ENCODE measurements around the gene MPRIP. TPM values are rescaled to one million over a fixed set of nuclear protein-coding genes. Genes with fewer than 3 reads are reported as not detected.

The MPRIP gene
- total RNA-seq, 1 experiment from 2014 or later: 258 TPM

- no TSS peak for BruUV-seq (replicated peaks)
- H3K4me1 ChIP-seq (ENCODE audit: control insufficient read depth in 1 of 2, insufficient read depth in 2 of 2, low read length in 2 of 2): no peaks in the 10 kb centered on the region
- POLR2A ChIA-PET: no interaction called here
- H4K20me1 ChIP-seq (ENCODE audit: insufficient read depth): no peaks in the 10 kb centered on the region
- H3K4me2 ChIP-seq (ENCODE audit: low read length): no peak overlapping the region
- DNase-seq (ENCODE audit: low read depth, low spot score) (no peak), ATAC-seq (no peak)
- H3K27ac ChIP-seq (ENCODE audit: low read depth, low read length): no peak overlapping the region
- RAD21 ChIA-PET (ENCODE audit: low non-redundant PET in 1 of 2, low total read pairs in 2 of 2, uncharacterized antibody in 2 of 2, unreplicated experiment in 2 of 2): no interaction called here
- no peak overlapping the region for H3K9ac ChIP-seq (ENCODE audit: low read length)
- H3K36me3 ChIP-seq (ENCODE audit: control insufficient read depth in 1 of 2, insufficient read depth in 2 of 2, low read length in 2 of 2): peaks cover 9 to 23% of the 10 kb centered on the region in 2 experiments
- H3K9me3 ChIP-seq (ENCODE audit: control insufficient read depth in 1 of 2, insufficient read depth in 1 of 2, low read depth in 1 of 2, low read length in 2 of 2): no peaks in the 10 kb centered on the region
- peaks cover 25% of the 10 kb centered on the region; the same call in 1 of the 2 replicates for H3K79me2 ChIP-seq (ENCODE audit: insufficient read depth, low read length)
- H3K9me2 ChIP-seq (ENCODE audit: insufficient read depth): no peaks in the 10 kb centered on the region
- CTCF ChIA-PET: no interaction called here
- TF ChIP-seq CEBPB (IDR thresholded peaks at IDR 0.05; ENCODE audit: low read depth) (no peak), ATF3 (IDR thresholded peaks at IDR 0.05) (no peak), SIN3A (IDR thresholded peaks at IDR 0.05; ENCODE audit: low read depth) (no peak), RAD21 (IDR thresholded peaks at IDR 0.05; ENCODE audit: low read depth) (no peak), JUND (IDR thresholded peaks at IDR 0.05) (no peak), EGR1 (IDR thresholded peaks at IDR 0.05; ENCODE audit: low read depth) (no peak), POLR2AphosphoS5 (IDR thresholded peaks at IDR 0.05; ENCODE audit: low read depth, low read length) (no peak), ZFX (IDR thresholded peaks at IDR 0.05) (no peak), TCF7L2 (IDR thresholded peaks at IDR 0.05; ENCODE audit: borderline replicate concordance, extremely low read depth, insufficient read depth, insufficient read length) (no peak), POLR2A (IDR thresholded peaks at IDR 0.05; ENCODE audit: borderline replicate concordance, extremely low read depth, insufficient read depth, insufficient read length) (no peak), FOSL1 (IDR thresholded peaks at IDR 0.05; ENCODE audit: low read depth) (no peak), SP1 (IDR thresholded peaks at IDR 0.05; ENCODE audit: low read depth) (no peak)
- TF ChIP-seq, protein P1, sequence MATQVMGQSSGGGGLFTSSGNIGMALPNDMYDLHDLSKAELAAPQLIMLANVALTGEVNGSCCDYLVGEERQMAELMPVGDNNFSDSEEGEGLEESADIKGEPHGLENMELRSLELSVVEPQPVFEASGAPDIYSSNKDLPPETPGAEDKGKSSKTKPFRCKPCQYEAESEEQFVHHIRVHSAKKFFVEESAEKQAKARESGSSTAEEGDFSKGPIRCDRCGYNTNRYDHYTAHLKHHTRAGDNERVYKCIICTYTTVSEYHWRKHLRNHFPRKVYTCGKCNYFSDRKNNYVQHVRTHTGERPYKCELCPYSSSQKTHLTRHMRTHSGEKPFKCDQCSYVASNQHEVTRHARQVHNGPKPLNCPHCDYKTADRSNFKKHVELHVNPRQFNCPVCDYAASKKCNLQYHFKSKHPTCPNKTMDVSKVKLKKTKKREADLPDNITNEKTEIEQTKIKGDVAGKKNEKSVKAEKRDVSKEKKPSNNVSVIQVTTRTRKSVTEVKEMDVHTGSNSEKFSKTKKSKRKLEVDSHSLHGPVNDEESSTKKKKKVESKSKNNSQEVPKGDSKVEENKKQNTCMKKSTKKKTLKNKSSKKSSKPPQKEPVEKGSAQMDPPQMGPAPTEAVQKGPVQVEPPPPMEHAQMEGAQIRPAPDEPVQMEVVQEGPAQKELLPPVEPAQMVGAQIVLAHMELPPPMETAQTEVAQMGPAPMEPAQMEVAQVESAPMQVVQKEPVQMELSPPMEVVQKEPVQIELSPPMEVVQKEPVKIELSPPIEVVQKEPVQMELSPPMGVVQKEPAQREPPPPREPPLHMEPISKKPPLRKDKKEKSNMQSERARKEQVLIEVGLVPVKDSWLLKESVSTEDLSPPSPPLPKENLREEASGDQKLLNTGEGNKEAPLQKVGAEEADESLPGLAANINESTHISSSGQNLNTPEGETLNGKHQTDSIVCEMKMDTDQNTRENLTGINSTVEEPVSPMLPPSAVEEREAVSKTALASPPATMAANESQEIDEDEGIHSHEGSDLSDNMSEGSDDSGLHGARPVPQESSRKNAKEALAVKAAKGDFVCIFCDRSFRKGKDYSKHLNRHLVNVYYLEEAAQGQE (IDR thresholded peaks at IDR 0.05; ENCODE audit: low read depth): no peak
- H2AFZ ChIP-seq (ENCODE audit: low read depth, low read length, poor library complexity, severe bottlenecking): no peak overlapping the region
- intact Hi-C loops (cut with micrococcal nuclease): no loop called here
- no peaks in the 10 kb centered on the region for H3K27me3 ChIP-seq (ENCODE audit: insufficient read depth, low read length)
- H3K4me3 ChIP-seq (replicated peaks in 1 of 2; ENCODE audit: low read depth in 1 of 2, low read length in 2 of 2): no peak overlapping the region
These were observed 87.2 kb downstream of the MPRIP start for GRCh38 chr17:17129466-17129865.
